ENCODE data around the gene NPHP4.

Gene NPHP4

GRCh38 chr1:5947978-5948680 lies 44.1 kb downstream of the NPHP4 start:
- DNase-seq = no peak

- no peak for DNase-seq
Observed at GRCh38 chr1:5947071-5947821, 45.0 kb downstream of the NPHP4 start.

- DNase-seq = no peak
Observed at GRCh38 chr1:5945445-5945844, 46.8 kb downstream of the NPHP4 start.

GRCh38 chr1:5944843-5945167 lies 47.4 kb downstream of the NPHP4 start:
- DNase-seq = no peak

GRCh38 chr1:5944154-5944842 lies 47.9 kb downstream of the NPHP4 start:
- DNase-seq = no peak

GRCh38 chr1:5943343-5944124 lies 48.7 kb downstream of the NPHP4 start:
- no peak for DNase-seq

GRCh38 chr1:5941671-5942070 lies 50.6 kb downstream of the NPHP4 start:
- DNase-seq = no peak

GRCh38 chr1:5940723-5941407 lies 51.4 kb downstream of the NPHP4 start:
- no peak for DNase-seq

- DNase-seq = no peak
Observed at GRCh38 chr1:5939271-5940170, 52.7 kb downstream of the NPHP4 start.

- DNase-seq = no peak
Observed at GRCh38 chr1:5938101-5938646, 54.1 kb downstream of the NPHP4 start.

GRCh38 chr1:5937373-5937857 lies 54.8 kb downstream of the NPHP4 start:
- no peak for DNase-seq

GRCh38 chr1:5936621-5937372 lies 55.4 kb downstream of the NPHP4 start:
- no peak for DNase-seq

- no peak for DNase-seq
Observed at GRCh38 chr1:5936126-5936525, 56.1 kb downstream of the NPHP4 start.

- no peak for DNase-seq
Observed at GRCh38 chr1:5935026-5935425, 57.2 kb downstream of the NPHP4 start.

GRCh38 chr1:5934058-5934884 lies 58.0 kb downstream of the NPHP4 start:
- DNase-seq = no peak

GRCh38 chr1:5933676-5934057 lies 58.6 kb downstream of the NPHP4 start:
- no peak for DNase-seq

- no peak for DNase-seq
Observed at GRCh38 chr1:5933050-5933449, 59.2 kb downstream of the NPHP4 start.

- DNase-seq = no peak
Observed at GRCh38 chr1:5928714-5929400, 63.4 kb downstream of the NPHP4 start.

Data from CD4-positive, alpha-beta T cell treated with Interleukin-4 for 1 hour (primary cell).